Naive thymus-derived CD8-positive, alpha-beta T cell (primary cell): Measurements from ENCODE around the gene PIGO. TPM values are rescaled to one million over a fixed set of nuclear protein-coding genes. Genes with fewer than 3 reads are reported as not detected.

Experiments
- ATAC-seq, 2 donors: fragments of 150-1000 bp; cut with Tn5 transposase in 1 of 2; sonication (Bioruptor Pico), chemical (Tn5 transposase) in 1 of 2; 1 replicate in 1 of 2; 2 replicates in 1 of 2; pipeline ENCODE4 v1.10.0; 2021; ENCODE audit warnings: mild to moderate bottlenecking in 2 of 2, moderate library complexity in 2 of 2
- POLR2A ChIA-PET: fragments of 350-600 bp; sonication (Branson Sonifier 250); formaldehyde crosslinking; loops from one replicate; lab custom pipeline; 2021; ENCODE audit warnings: antibody characterized with exemption; lab: Charles Lee
- DNase-seq, 10 donors: peaks; one replicate each; pipeline versions ENCODE4 v3.0.0 to v3.0.0-alpha.2; 2020 to 2022
- H3K27ac Mint-ChIP-seq, 10 donors: one replicate each; pipeline ENCODE4 v1.8.0; 2020 to 2022; ENCODE audit warnings: mild to moderate bottlenecking in 10 of 10, mixed read lengths in 10 of 10, moderate library complexity in 4 of 10, inconsistent platforms in 1 of 10
- H3K27me3 Mint-ChIP-seq, 5 donors: one replicate each; pipeline ENCODE4 v1.8.0; 2021 to 2022; ENCODE audit warnings: mixed read lengths in 5 of 5
- H3K36me3 Mint-ChIP-seq, 3 donors: one replicate each; pipeline ENCODE4 v1.8.0; 2020 to 2022; ENCODE audit warnings: mixed read lengths in 3 of 3, mild to moderate bottlenecking in 2 of 3, inconsistent platforms in 1 of 3
- H3K4me1 Mint-ChIP-seq, 4 donors: one replicate each; pipeline ENCODE4 v1.8.0; 2021 to 2022; ENCODE audit warnings: mixed read lengths in 4 of 4
- H3K4me3 Mint-ChIP-seq, 10 donors: one replicate each; pipeline ENCODE4 v1.8.0; 2020 to 2022; ENCODE audit warnings: mild to moderate bottlenecking in 10 of 10, mixed read lengths in 10 of 10, moderate library complexity in 6 of 10, inconsistent platforms in 1 of 10
- H3K9me3 Mint-ChIP-seq, 9 donors: one replicate each; pipeline ENCODE4 v1.8.0; 2020 to 2022; ENCODE audit warnings: mixed read lengths in 9 of 9, mild to moderate bottlenecking in 3 of 9, inconsistent platforms in 1 of 9, moderate library complexity in 1 of 9
- polyA plus RNA-seq, 3 donors: library from polyadenylated mRNA; unstranded; fragments of 300-500 nt; fragmentation: Illumina TruSeq; gene quantifications; one replicate each; pipeline ENCODE4 v1.2.3, GENCODE V29; 2021
- total RNA-seq, 8 experiments: library from RNA in 2 of 8; stranded (reverse) in 2 of 8; gene quantifications; one replicate each; pipeline ENCODE4 v1.2.3 and lab custom pipeline; 2021 to 2026

The PIGO gene
- total and polyA plus RNA-seq, 5 experiments from 2014 or later: 23.0 to 36.1 (median 26.2) TPM

DNA sequence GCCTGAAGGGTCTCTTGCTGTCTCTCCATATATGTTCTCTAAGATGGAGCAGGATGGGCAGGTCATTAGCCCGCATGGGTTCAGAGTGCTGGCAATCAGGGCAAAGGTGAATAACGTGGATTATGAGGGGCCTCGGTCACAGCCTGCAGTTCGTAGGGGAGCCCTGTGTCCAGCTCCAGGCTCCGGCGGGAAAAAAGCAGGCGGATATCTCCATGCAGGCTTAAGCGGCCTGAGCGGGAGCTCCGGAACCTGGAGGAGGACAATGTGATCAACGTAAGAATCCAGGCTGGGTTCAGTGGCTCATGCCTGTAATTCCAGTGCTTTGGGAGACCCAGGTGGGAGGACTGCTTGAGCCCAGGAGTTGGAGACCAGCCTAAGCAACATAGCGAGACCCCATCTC is 8.7 kb upstream of the PIGO start:
- POLR2A ChIA-PET: interaction anchor here (0.9 to 3.4 kb wide), 2 partner anchors 9 to 10 kb away, joined by 3 to 26 read pairs; partner anchors contain the start of genes ATOSB and PIGO
- H3K4me3 Mint-ChIP-seq: no peak overlapping the region
- no peaks in the 10 kb centered on the region for H3K9me3 Mint-ChIP-seq
- H3K36me3 Mint-ChIP-seq: peaks cover 0 to 34% (median 9%) of the 10 kb centered on the region in 3 donors
- no peaks in the 10 kb centered on the region for H3K27me3 Mint-ChIP-seq
- H3K4me1 Mint-ChIP-seq: peaks cover 23 to 48% (median 39%) of the 10 kb centered on the region in 4 donors
- ATAC-seq (no peak), DNase-seq (no peak)
- peak overlapping the region in 3 of 10 donors; percentile 6 to 19 (median 8) for H3K27ac Mint-ChIP-seq

GRCh38 chr9:35104586-35104985 is 8.2 kb upstream of the PIGO start:
- H3K27ac Mint-ChIP-seq: peak overlapping the region in 7 of 10 donors; percentile 20 to 99 (median 95)
- peaks cover 0 to 40% (median 9%) of the 10 kb centered on the region in 3 donors for H3K36me3 Mint-ChIP-seq
- POLR2A ChIA-PET: interaction anchor here (0.9 to 4.4 kb wide), 4 partner anchors 8 to 57 kb away, joined by 3 to 30 read pairs (median 14); partner anchors contain the start of genes ATOSB, PIGO, UNC13B and VCP
- no peaks in the 10 kb centered on the region for H3K9me3 Mint-ChIP-seq
- H3K4me3 Mint-ChIP-seq: no peak overlapping the region
- ATAC-seq (no peak), DNase-seq (no peak)
- peaks cover 21 to 49% (median 35%) of the 10 kb centered on the region in 4 donors for H3K4me1 Mint-ChIP-seq
- H3K27me3 Mint-ChIP-seq: no peaks in the 10 kb centered on the region

DNA sequence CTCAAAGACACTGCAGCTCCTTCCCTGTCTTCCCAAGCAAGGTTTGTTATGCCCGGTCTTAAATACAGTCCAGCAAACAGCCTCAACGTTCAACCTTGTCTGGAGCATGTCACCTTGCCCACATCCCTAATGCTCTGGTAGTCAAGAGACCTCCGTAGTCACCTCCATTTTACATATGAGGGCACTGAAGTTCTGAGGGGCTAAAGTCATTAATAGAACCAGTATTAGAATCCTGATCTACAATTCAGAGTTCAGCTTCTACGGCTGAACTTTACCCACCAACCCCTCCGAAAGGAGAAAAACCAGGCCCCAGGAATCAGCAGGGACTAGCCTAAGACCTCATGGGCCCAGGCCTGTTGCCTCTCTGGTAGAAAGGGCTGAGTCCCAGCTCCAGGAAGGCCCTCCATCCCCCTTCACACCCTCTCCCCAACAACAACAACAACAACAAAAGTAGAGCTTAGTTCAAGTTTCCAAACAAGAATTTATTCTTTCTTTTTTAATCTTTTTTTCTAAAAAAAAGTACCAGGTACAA is 7.3 kb upstream of the PIGO start:
- Mint-ChIP-seq H3K36me3 (peaks cover 0 to 47% (median 11%) of the 10 kb centered on the region in 3 donors), H3K9me3 (no peaks in the 10 kb centered on the region), H3K27me3 (no peaks in the 10 kb centered on the region), H3K27ac (peak overlapping the region; percentile 95 to 100 (median 99)), H3K4me3 (peak overlapping the region; percentile 88 to 97 (median 93)), H3K4me1 (peaks cover 20 to 44% (median 33%) of the 10 kb centered on the region in 4 donors)
- no peak for DNase-seq
- ATAC-seq: peak in 1 of 2 donors; percentile 31
- POLR2A ChIA-PET: interaction anchor here (0.7 to 4.4 kb wide), 7 partner anchors 8 to 711 kb away, joined by 3 to 30 read pairs (median 26); partner anchors contain the start of genes ATOSB, FANCG, HINT2 and UNC13B

DNA sequence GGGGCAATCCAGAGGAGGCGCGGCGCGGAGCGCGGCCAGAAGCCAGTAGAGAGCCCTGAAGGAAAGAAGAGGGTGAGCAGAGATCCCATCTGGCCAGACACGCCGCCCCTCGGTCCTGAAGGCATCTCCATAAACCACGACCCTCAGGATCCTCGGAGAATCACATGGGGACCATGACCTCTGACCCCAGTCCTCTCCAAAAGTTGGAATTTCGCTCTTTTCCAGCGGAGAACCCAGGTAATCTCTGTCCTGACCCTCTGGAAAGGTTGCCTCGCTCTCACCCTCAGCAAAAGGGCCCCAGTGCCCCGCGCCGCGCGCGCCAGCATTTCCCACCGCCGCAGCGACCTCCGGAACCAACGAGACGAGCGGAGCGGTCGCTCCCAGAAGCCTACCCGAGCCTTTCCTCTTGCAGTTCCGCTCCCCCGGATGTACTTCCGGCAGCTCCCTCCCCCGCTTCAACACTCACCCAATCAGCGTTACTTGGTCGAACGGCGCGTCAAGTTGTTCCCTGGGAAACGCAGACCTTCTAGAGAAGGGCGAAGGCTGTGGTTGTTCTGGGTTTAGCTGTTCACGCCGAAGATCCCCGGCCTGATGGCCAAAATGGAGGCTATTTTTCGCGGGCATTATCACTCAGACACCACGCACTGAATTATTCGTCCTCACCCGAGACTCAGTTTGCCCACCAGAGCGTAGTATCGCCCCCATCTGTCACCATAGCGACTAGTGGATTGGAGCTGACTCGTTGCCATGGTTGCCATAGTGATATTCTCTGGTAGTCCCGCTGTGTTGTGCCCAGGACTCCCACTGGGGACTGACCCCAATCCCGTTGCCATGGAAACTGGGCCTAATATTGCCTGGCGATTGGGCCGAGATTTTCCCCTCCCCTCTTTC is 6.6 kb upstream of the PIGO start, which contains the start of gene STOML2:
Gene STOML2, minus strand, starts transcription at position 363 of the 891 bp plus-strand sequence. Its CDS starts 37 bp downstream, at position 326.
- Mint-ChIP-seq H3K36me3 (peaks cover 0 to 42% (median 11%) of the 10 kb centered on the region in 3 donors), H3K4me1 (peaks cover 20 to 44% (median 33%) of the 10 kb centered on the region in 4 donors), H3K27me3 (no peaks in the 10 kb centered on the region), H3K27ac (peak within 1 kb of the TSS; percentile 95 to 100 (median 99)), H3K9me3 (no peaks in the 10 kb centered on the region), H3K4me3 (peak within 1 kb of the TSS; percentile 88 to 97 (median 93))
- DNase-seq (peak; percentile 75 to 97 (median 90)), ATAC-seq (peak; percentile 94 to 97)
- POLR2A ChIA-PET: interaction anchor here (0.7 to 4.4 kb wide), 7 partner anchors 9 to 711 kb away, joined by 3 to 30 read pairs (median 26); partner anchors contain the start of genes ATOSB, FANCG, HINT2 and VCP

DNA sequence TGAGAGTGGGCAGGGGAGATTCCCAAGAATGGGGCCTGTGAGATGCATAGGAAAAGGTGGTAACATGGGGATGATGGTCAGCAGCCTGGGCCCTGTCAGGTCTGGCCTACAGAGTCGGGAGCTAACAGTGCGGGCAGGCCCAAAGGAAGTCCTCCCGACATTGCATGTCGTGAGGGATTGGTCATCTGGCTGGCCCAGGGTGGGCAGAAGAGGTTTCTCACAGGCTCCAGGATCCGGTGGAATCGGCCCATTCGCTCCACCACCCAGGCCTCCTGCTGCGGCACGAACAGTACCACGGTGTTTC is 6.0 kb upstream of the PIGO start:
- no peaks in the 10 kb centered on the region for H3K9me3 Mint-ChIP-seq
- H3K4me1 Mint-ChIP-seq: peaks cover 20 to 44% (median 34%) of the 10 kb centered on the region in 4 donors
- peaks cover 0 to 41% (median 11%) of the 10 kb centered on the region in 3 donors for H3K36me3 Mint-ChIP-seq
- DNase-seq (no peak), ATAC-seq (peak in 1 of 2 donors; percentile 13)
- peak overlapping the region; percentile 88 to 97 (median 93) for H3K4me3 Mint-ChIP-seq
- H3K27ac Mint-ChIP-seq: peak overlapping the region; percentile 95 to 100 (median 99)
- POLR2A ChIA-PET: interaction anchor here (0.9 to 4.4 kb wide), 5 partner anchors 9 to 30 kb away, joined by 3 to 30 read pairs (median 28); partner anchors contain the start of genes ATOSB, FANCG and VCP
- H3K27me3 Mint-ChIP-seq: no peaks in the 10 kb centered on the region

DNA sequence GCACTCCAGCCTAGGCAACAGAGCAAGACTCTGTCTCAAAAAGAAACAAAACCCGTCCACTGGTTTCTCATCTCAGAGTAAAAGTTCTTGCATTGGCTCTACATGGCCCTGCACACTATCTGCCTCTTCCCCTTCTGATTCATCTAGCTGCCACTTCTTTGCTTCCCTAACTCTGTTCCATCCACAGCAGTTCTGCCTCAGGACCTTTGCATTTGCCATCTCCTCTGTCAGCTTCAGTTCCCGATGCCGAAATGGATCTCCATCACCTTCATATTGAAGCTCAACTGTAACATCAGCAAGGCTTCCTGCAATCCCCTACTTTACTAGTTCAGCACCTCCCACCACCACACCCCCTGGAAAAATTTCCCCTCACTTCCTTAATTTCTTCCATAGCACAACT is 1.2 kb upstream of the PIGO start:
- H3K9me3 Mint-ChIP-seq: no peaks in the 10 kb centered on the region
- ATAC-seq (no peak), DNase-seq (no peak)
- H3K4me3 Mint-ChIP-seq: peak overlapping the region in 5 of 10 donors; percentile 11 to 77 (median 50)
- peak overlapping the region in 5 of 10 donors; percentile 22 to 81 (median 47) for H3K27ac Mint-ChIP-seq
- H3K36me3 Mint-ChIP-seq: peaks cover 0 to 44% (median 5%) of the 10 kb centered on the region in 3 donors
- peaks cover 23 to 64% (median 50%) of the 10 kb centered on the region in 4 donors for H3K4me1 Mint-ChIP-seq
- no peaks in the 10 kb centered on the region for H3K27me3 Mint-ChIP-seq
- POLR2A ChIA-PET: interaction anchor here (0.6 to 4.8 kb wide), 5 partner anchors 14 to 592 kb away, joined by 3 to 52 read pairs (median 3); partner anchors contain the start of genes FANCG and VCP

- ATAC-seq: no peak
- DNase-seq: no peak
- no peaks in the 10 kb centered on the region for H3K27me3 Mint-ChIP-seq
- POLR2A ChIA-PET: interaction anchor here (1.6 to 3.3 kb wide), 2 partner anchors 12 to 19 kb away, joined by 6 to 23 read pairs; partner anchors contain the start of genes FANCG and VCP
- H3K4me3 Mint-ChIP-seq: no peak overlapping the region
- H3K27ac Mint-ChIP-seq: no peak overlapping the region
- H3K4me1 Mint-ChIP-seq: peaks cover 11 to 36% (median 26%) of the 10 kb centered on the region in 4 donors
- peaks cover 0 to 70% (median 6%) of the 10 kb centered on the region in 3 donors for H3K36me3 Mint-ChIP-seq
- no peaks in the 10 kb centered on the region for H3K9me3 Mint-ChIP-seq
Measured at GRCh38 chr9:35091536-35091935, 4.9 kb downstream of the PIGO start.

DNA sequence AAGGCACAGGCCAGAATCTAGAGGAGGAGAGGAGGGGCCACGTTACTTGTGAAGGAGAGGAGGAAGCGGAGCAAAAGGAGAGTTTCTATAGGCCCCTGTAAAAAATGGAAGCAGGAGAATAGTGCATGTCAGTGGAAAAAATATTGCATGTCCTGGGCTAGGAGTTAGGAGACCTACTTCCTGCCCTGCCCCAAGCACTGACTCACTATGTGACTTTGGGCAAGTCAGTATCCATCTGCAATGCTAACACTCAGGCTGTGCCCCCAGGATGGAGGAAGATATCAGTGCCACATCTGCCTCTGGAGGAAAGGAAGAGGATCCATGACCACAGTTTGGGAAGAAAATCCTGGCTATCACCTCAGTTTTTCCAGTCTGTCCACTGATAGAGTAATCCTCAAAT is 7.0 kb downstream of the PIGO start:
- Mint-ChIP-seq H3K4me3 (no peak overlapping the region), H3K27ac (peak overlapping the region in 1 of 10 donors; percentile 65), H3K9me3 (no peaks in the 10 kb centered on the region), H3K27me3 (no peaks in the 10 kb centered on the region), H3K36me3 (peaks cover 0 to 71% (median 6%) of the 10 kb centered on the region in 3 donors), H3K4me1 (peaks cover under 1 to 17% (median 9%) of the 10 kb centered on the region in 4 donors)
- DNase-seq (no peak), ATAC-seq (no peak)
- POLR2A ChIA-PET: no interaction called here

- POLR2A ChIA-PET: interaction anchor here (0.6 to 1.0 kb wide), 2 partner anchors 10 to 13 kb away, joined by 3 to 6 read pairs; partner anchors contain the start of gene VCP
- ATAC-seq (no peak), DNase-seq (no peak)
- Mint-ChIP-seq H3K9me3 (no peaks in the 10 kb centered on the region), H3K36me3 (peaks cover 0 to 33% (median 2%) of the 10 kb centered on the region in 3 donors), H3K27me3 (no peaks in the 10 kb centered on the region), H3K4me3 (no peak overlapping the region), H3K4me1 (peaks cover 1 to 4% (median 3%) of the 10 kb centered on the region in 4 donors), H3K27ac (no peak overlapping the region)
Measured at GRCh38 chr9:35085078-35085477, 11.3 kb downstream of the PIGO start.

DNA sequence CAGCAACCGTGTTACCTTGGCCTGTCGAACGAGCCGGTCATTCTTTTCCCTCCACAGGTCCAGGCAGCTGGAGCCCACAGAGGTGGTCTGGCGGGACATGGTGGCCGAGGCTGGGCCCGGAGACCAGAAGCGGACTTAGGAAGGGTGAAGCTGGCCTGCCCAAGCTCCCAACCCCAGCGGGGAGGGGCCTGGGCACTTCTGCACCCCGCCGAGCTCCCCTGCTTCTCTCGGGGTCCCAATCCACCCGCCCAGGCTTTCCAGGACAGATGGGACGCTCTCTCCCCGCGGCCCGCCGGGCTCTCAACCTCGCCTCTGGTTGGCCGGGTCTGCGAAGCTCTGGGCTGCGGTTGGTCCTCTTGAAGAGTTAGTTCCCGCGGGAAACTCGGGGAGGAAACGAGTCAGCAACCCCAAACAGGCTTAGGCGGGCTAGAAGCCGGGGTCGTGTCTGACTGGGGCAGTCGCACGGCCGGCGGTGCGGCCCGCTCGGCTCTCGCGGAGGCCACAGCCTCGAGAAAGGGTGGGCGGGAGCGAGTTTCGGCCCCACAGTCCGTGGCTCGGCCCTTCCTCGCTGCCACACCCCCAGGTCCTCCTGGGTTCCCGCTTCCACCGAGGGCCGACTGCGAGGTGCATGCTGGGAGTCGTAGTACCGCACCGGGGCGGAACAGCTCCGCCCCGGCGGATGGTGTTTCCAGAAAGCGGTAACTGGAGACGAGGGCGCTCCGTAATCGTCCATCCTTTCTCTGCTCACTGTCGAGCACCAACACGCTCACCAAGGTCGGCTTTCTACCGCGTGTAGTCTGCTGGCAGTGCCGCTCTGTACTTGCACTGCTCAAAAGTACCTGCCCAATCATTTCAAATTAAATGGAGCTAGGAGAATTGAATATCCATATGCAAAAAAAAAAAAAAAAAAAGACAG is 16.7 kb downstream of the PIGO start, which contains the start of gene FANCG:
Gene FANCG, minus strand, starts transcription at position 517 of the 916 bp plus-strand sequence. Its CDS starts 418 bp downstream, at position 99.
- Mint-ChIP-seq H3K36me3 (no peaks in the 10 kb centered on the region), H3K9me3 (no peaks in the 10 kb centered on the region), H3K27ac (peak within 1 kb of the TSS; percentile 75 to 95 (median 90)), H3K27me3 (no peaks in the 10 kb centered on the region), H3K4me1 (peaks cover 13 to 29% (median 20%) of the 10 kb centered on the region in 4 donors), H3K4me3 (peak within 1 kb of the TSS; percentile 90 to 96 (median 95))
- ATAC-seq (peak; percentile 94), DNase-seq (peak; percentile 58 to 83 (median 72))
- POLR2A ChIA-PET: interaction anchor here (0.6 to 8.4 kb wide), 16 partner anchors 8 to 570 kb away, joined by 3 to 52 read pairs (median 5); partner anchors contain the start of genes ATOSB, PIGO, STOML2 and UNC13B

- Mint-ChIP-seq H3K9me3 (no peaks in the 10 kb centered on the region), H3K27ac (peak overlapping the region in 7 of 10 donors; percentile 24 to 90 (median 51)), H3K36me3 (no peaks in the 10 kb centered on the region), H3K4me1 (peaks cover 13 to 29% (median 20%) of the 10 kb centered on the region in 4 donors), H3K4me3 (peak overlapping the region; percentile 90 to 96 (median 95)), H3K27me3 (no peaks in the 10 kb centered on the region)
- DNase-seq (no peak), ATAC-seq (no peak)
- POLR2A ChIA-PET: interaction anchor here (0.6 to 8.4 kb wide), 9 partner anchors 7 to 146 kb away, joined by 3 to 52 read pairs (median 9); partner anchors contain the start of genes ATOSB, PIGO, STOML2 and VCP
Measured at GRCh38 chr9:35079041-35079425, 17.4 kb downstream of the PIGO start.
